ENCODE data around the gene FBXO9. TPM values are rescaled to one million over a fixed set of nuclear protein-coding genes. Genes with fewer than 3 reads are reported as not detected.

FBXO9 gene
- total and polyA plus RNA-seq, 4 donors = 36.8 to 79.1 (median 51.2) TPM

- DNase-seq (ENCODE audit: low spot score) = no peak
- Histone ChIP-seq H3K9ac (ENCODE audit: low read depth in 1 of 2, low read length in 2 of 2) (no peak within 1 kb of the TSS), H3K36me3 (ENCODE audit: control insufficient read depth in 4 of 4, insufficient read depth in 3 of 4, low read depth in 1 of 4, low read length in 3 of 4) (no peaks in the 10 kb centered on the region), H3K9me3 (ENCODE audit: control insufficient read depth in 4 of 4, low read length in 3 of 4) (no peaks in the 10 kb centered on the region), H3K4me1 (ENCODE audit: control insufficient read depth in 4 of 4, insufficient read depth in 4 of 4, low read length in 3 of 4) (no peaks in the 10 kb centered on the region), H3K27ac (ENCODE audit: low read depth in 1 of 2, low read length in 2 of 2) (no peak within 1 kb of the TSS), H3K27me3 (ENCODE audit: control insufficient read depth in 4 of 4, insufficient read depth in 4 of 4, low read length in 3 of 4) (no peaks in the 10 kb centered on the region), H3K4me3 (ENCODE audit: low read depth in 1 of 3, low read length in 3 of 3) (no peak within 1 kb of the TSS)
- WGBS = 74% methylated on average over 5 of the region's 5 CpGs
- no peak for TF ChIP-seq REST (IDR thresholded peaks at IDR 0.05)
These were observed 83.5 kb downstream of the FBXO9 start, which contains the start of gene GCM1 for GRCh38 chr6:53148684-53149083. TSS of gene GCM1 (minus strand) at chr6:53148841. CDS start at chr6:53145632, 3,209 bp downstream.

Small RNA genes lying within 50 kb of the gene (small RNA-seq; reads per million reads assigned to genes)
- not detected for gene RN7SL244P

Other genes starting within 250 kb of the FBXO9 start
- not detected for gene GSTA5, start 224.6 kb upstream of the FBXO9 start, total RNA-seq
- gene GSTA5, start 224.6 kb upstream of the FBXO9 start, polyA plus RNA-seq = not detected
- gene GSTA3, start 155.7 kb upstream of the FBXO9 start, total RNA-seq = not detected
- gene GSTA3, start 155.7 kb upstream of the FBXO9 start, polyA plus RNA-seq = not detected
- gene GSTA4, start 70.1 kb upstream of the FBXO9 start, total RNA-seq = 10 to 100 TPM; 14.0 to 22.7 TPM
- 10 to 100 TPM in 1 of 2 donors, 1 to 10 TPM in 1; 7.9 to 19.7 TPM for gene GSTA4, start 70.1 kb upstream of the FBXO9 start, polyA plus RNA-seq
- 1 to 10 TPM; 4.6 to 7.4 TPM for gene CILK1, start 3.6 kb upstream of the FBXO9 start, total RNA-seq
- 1 to 10 TPM; 3.1 TPM for gene CILK1, start 3.6 kb upstream of the FBXO9 start, polyA plus RNA-seq
- gene GCM1, start 83.4 kb downstream of the FBXO9 start, total RNA-seq = under 1 TPM; 0.05 to 0.08 TPM
- not detected for gene GCM1, start 83.4 kb downstream of the FBXO9 start, polyA plus RNA-seq